ENCODE data around the gene SOX8. TPM values are rescaled to one million over a fixed set of nuclear protein-coding genes. Genes with fewer than 3 reads are reported as not detected.

The SOX8 gene
- total and polyA plus RNA-seq, 2 donors (not counting 1 experiment from before 2014, with no cell fraction given), result 0.03 TPM; not detected in 1

DNA sequence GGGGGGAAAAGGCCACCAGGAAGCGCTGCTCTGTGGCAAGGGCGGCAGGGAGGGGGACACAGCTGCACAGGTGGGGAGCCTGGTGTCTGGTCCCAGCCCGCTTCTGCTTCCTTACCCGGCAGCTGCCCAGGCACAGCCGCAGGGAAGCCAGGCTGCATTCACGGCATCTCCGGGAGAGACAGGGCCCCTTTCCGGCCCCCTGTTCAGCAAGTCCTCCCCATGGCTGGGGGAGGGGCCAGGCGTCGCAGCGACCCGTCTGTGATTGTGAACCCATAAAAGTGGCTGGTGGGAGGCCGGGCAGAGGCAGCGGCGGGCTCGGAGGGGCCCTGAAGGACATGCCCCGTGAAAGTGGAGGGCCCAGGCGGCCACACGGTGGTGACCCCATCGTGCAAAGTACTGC is 28.7 kb downstream of the SOX8 start:
- Histone ChIP-seq H3K27ac (ENCODE audit: insufficient read depth, low read length) (no peak overlapping the region), H3K4me3 (replicated peaks in 1 of 4; ENCODE audit: control extremely low read depth in 1 of 4, insufficient read depth in 1 of 4, low read depth in 3 of 4, low read length in 4 of 4) (no peak overlapping the region), H3K9ac (ENCODE audit: insufficient read depth, low read length) (no peak overlapping the region), H3K27me3 (ENCODE audit: control insufficient read depth, insufficient read depth, low read length) (no peaks in the 10 kb centered on the region), H3K36me3 (ENCODE audit: control insufficient read depth, insufficient read depth, low read length) (no peaks in the 10 kb centered on the region), H3K9me3 (ENCODE audit: control insufficient read depth, insufficient read depth, low read depth, low read length) (no peaks in the 10 kb centered on the region), H3K4me1 (ENCODE audit: control insufficient read depth, extremely low read depth, insufficient read depth, low read length) (no peaks in the 10 kb centered on the region), H4K20me1 (ENCODE audit: control insufficient read depth, extremely low read depth, insufficient read depth, low read length) (no peaks in the 10 kb centered on the region), H3K79me2 (ENCODE audit: control insufficient read depth, insufficient read depth, low read length) (no peaks in the 10 kb centered on the region), H2AFZ (ENCODE audit: low read length) (no peak overlapping the region), H3K4me2 (ENCODE audit: extremely low read depth, insufficient read depth, low read length) (no peak overlapping the region)
- no peak for TF ChIP-seq EZH2 (IDR thresholded peaks at IDR 0.05; ENCODE audit: low read length, missing control alignments)
- TF ChIP-seq, protein P1, sequence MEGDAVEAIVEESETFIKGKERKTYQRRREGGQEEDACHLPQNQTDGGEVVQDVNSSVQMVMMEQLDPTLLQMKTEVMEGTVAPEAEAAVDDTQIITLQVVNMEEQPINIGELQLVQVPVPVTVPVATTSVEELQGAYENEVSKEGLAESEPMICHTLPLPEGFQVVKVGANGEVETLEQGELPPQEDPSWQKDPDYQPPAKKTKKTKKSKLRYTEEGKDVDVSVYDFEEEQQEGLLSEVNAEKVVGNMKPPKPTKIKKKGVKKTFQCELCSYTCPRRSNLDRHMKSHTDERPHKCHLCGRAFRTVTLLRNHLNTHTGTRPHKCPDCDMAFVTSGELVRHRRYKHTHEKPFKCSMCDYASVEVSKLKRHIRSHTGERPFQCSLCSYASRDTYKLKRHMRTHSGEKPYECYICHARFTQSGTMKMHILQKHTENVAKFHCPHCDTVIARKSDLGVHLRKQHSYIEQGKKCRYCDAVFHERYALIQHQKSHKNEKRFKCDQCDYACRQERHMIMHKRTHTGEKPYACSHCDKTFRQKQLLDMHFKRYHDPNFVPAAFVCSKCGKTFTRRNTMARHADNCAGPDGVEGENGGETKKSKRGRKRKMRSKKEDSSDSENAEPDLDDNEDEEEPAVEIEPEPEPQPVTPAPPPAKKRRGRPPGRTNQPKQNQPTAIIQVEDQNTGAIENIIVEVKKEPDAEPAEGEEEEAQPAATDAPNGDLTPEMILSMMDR (conservative IDR thresholded peaks at IDR 0.05 in 1 of 2, IDR thresholded peaks at IDR 0.05 in 1 of 2; ENCODE audit: low read depth in 1 of 2, low read length in 2 of 2), result no peak
- no peak for DNase-seq (ENCODE audit: low read depth in 2 of 2)

DNA sequence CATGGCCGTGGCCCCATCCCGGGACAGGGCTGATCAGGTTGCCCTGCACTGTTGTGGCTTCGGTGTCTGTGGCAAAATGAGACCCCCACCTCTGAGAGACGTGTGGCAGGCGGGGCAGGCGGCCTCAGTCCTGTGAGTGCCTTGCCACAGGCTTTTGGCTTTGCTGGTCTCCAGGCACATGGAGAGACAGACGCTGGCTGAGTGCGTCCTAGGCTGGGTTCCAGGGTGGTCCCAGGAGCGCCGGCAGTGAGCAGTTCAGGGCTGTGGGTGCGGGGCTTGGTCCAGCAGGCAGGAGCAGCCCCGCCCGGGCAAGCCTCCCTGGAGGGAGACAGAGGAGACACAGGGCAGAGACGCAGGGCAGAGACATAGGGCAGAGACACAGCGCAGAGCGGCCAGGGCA is 29.2 kb downstream of the SOX8 start:
- Histone ChIP-seq H3K36me3 (ENCODE audit: control insufficient read depth, insufficient read depth, low read length) (no peaks in the 10 kb centered on the region), H3K27me3 (ENCODE audit: control insufficient read depth, insufficient read depth, low read length) (no peaks in the 10 kb centered on the region), H3K4me3 (replicated peaks in 1 of 4; ENCODE audit: control extremely low read depth in 1 of 4, insufficient read depth in 1 of 4, low read depth in 3 of 4, low read length in 4 of 4) (no peak overlapping the region), H3K27ac (ENCODE audit: insufficient read depth, low read length) (no peak overlapping the region), H3K9ac (ENCODE audit: insufficient read depth, low read length) (no peak overlapping the region), H3K79me2 (ENCODE audit: control insufficient read depth, insufficient read depth, low read length) (no peaks in the 10 kb centered on the region), H3K4me1 (ENCODE audit: control insufficient read depth, extremely low read depth, insufficient read depth, low read length) (no peaks in the 10 kb centered on the region), H4K20me1 (ENCODE audit: control insufficient read depth, extremely low read depth, insufficient read depth, low read length) (no peaks in the 10 kb centered on the region), H3K9me3 (ENCODE audit: control insufficient read depth, insufficient read depth, low read depth, low read length) (no peaks in the 10 kb centered on the region), H3K4me2 (ENCODE audit: extremely low read depth, insufficient read depth, low read length) (no peak overlapping the region), H2AFZ (ENCODE audit: low read length) (no peak overlapping the region)
- no peak for DNase-seq (ENCODE audit: low read depth in 2 of 2)
- TF ChIP-seq EZH2 (IDR thresholded peaks at IDR 0.05; ENCODE audit: low read length, missing control alignments), result no peak
- TF ChIP-seq, protein P1 (conservative IDR thresholded peaks at IDR 0.05 in 1 of 2, IDR thresholded peaks at IDR 0.05 in 1 of 2; ENCODE audit: low read depth in 1 of 2, low read length in 2 of 2), result no peak

DNA sequence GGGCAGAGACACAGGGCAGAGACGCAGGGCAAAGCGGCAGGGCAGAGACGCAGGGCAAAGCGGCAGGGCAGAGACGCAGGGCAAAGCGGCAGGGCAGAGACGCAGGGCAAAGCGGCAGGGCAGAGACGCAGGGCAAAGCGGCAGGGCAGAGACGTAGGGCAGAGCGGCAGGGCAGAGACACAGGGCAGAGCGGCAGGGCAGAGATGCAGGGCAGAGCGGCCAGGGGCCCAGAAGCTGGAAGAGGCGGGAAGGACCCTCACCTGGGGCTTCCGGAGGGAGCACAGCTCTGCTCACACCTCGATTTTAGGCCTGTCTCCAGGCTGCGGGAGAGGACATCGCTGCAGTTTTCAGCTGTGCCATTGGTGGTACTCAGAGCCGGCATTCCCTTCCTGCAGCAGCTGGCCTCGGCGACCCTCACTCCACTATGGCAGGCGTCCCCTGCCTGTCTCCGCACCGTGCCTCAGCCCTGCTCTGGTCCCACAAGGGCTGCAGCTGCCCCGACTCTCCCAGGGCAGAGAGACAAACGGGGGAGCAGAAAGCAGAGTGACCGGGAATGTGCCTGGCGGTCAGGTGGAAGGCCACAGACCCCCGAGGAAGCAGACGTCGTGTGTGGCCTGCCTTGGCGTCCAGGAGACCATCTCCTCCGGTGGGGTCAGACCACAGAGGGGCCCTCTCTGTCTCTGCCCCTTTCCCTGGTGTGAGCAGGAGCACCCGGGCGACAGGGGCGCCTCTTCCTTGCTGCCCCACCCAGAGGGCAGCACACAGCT is 29.9 kb downstream of the SOX8 start:
- no peak for DNase-seq (ENCODE audit: low read depth in 2 of 2)
- Histone ChIP-seq H3K9ac (ENCODE audit: insufficient read depth, low read length) (no peak overlapping the region), H3K79me2 (ENCODE audit: control insufficient read depth, insufficient read depth, low read length) (no peaks in the 10 kb centered on the region), H3K4me3 (replicated peaks in 1 of 4; ENCODE audit: control extremely low read depth in 1 of 4, insufficient read depth in 1 of 4, low read depth in 3 of 4, low read length in 4 of 4) (no peak overlapping the region), H3K9me3 (ENCODE audit: control insufficient read depth, insufficient read depth, low read depth, low read length) (no peaks in the 10 kb centered on the region), H4K20me1 (ENCODE audit: control insufficient read depth, extremely low read depth, insufficient read depth, low read length) (no peaks in the 10 kb centered on the region), H3K27me3 (ENCODE audit: control insufficient read depth, insufficient read depth, low read length) (no peaks in the 10 kb centered on the region), H2AFZ (ENCODE audit: low read length) (no peak overlapping the region), H3K4me1 (ENCODE audit: control insufficient read depth, extremely low read depth, insufficient read depth, low read length) (no peaks in the 10 kb centered on the region), H3K36me3 (ENCODE audit: control insufficient read depth, insufficient read depth, low read length) (no peaks in the 10 kb centered on the region), H3K27ac (ENCODE audit: insufficient read depth, low read length) (no peak overlapping the region), H3K4me2 (ENCODE audit: extremely low read depth, insufficient read depth, low read length) (no peak overlapping the region)
- TF ChIP-seq, protein P1 (conservative IDR thresholded peaks at IDR 0.05 in 1 of 2, IDR thresholded peaks at IDR 0.05 in 1 of 2; ENCODE audit: low read depth in 1 of 2, low read length in 2 of 2), result no peak
- no peak for TF ChIP-seq EZH2 (IDR thresholded peaks at IDR 0.05; ENCODE audit: low read length, missing control alignments)

All from fibroblast of lung (primary cell).